NB4 (cell line): Measurements from ENCODE around the gene PALM.
A peak's percentile ranks its signal among the peaks of the same experiment; 100 is the strongest.

Source experiments
- DNase-seq: peaks from one replicate; pipeline ENCODE4 v3.0.0; 2010; ENCODE audit warnings: low read depth
- H3K4me3 ChIP-seq: one replicate; pipeline ENCODE4 v1.5.1; 2011; ENCODE audit warnings: mild to moderate bottlenecking, low read depth, low read length, moderate library complexity
- MAX ChIP-seq: IDR thresholded peaks from 2 replicates; pipeline ENCODE4 v1.6.1; 2011; ENCODE audit warnings: low read depth, low read length
- MYC ChIP-seq: IDR thresholded peaks from 2 replicates; pipeline ENCODE4 v1.6.1; 2011; ENCODE audit warnings: low read depth, low read length
- POLR2A ChIP-seq: IDR thresholded peaks from 2 replicates; pipeline ENCODE4 v1.6.1; 2011; ENCODE audit warnings: mild to moderate bottlenecking; ENCODE audit not compliant: insufficient read length; ENCODE audit errors: extremely low read depth
- TF ChIP-seq, protein P1 (sequence below): IDR thresholded peaks from one replicate; pipeline ENCODE4 v1.5.1; 2012; ENCODE audit warnings: low read depth, low read length

The PALM gene

GRCh38 chr19:722553-723101 is 13.9 kb downstream of the PALM start:
- H3K4me3 ChIP-seq: no peak overlapping the region
- TF ChIP-seq MAX (no peak), POLR2A (no peak), MYC (no peak)
- TF ChIP-seq, protein P1, sequence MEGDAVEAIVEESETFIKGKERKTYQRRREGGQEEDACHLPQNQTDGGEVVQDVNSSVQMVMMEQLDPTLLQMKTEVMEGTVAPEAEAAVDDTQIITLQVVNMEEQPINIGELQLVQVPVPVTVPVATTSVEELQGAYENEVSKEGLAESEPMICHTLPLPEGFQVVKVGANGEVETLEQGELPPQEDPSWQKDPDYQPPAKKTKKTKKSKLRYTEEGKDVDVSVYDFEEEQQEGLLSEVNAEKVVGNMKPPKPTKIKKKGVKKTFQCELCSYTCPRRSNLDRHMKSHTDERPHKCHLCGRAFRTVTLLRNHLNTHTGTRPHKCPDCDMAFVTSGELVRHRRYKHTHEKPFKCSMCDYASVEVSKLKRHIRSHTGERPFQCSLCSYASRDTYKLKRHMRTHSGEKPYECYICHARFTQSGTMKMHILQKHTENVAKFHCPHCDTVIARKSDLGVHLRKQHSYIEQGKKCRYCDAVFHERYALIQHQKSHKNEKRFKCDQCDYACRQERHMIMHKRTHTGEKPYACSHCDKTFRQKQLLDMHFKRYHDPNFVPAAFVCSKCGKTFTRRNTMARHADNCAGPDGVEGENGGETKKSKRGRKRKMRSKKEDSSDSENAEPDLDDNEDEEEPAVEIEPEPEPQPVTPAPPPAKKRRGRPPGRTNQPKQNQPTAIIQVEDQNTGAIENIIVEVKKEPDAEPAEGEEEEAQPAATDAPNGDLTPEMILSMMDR: no peak
- DNase-seq: peak; percentile 64

DNA sequence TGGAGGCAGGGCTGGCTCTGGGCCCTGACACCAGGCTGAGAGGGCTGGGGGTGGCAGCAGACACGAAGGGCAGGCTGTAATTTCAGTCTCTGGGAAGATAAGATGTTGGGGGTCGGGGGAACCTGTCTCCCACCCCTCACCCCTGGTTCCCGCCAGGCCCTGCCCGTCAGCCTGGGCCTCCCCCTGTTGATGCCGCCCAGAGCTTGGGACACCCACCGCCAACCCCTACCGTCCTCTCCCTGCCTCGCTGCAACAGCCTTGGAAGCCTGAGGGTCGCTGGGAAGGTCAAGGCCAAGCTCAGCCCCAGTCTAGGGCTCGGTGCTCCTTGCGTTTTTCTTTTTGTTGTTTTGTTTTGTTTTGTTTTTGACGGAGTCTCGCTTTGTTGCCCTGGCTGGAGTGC is 14.5 kb downstream of the PALM start:
- no peak overlapping the region for H3K4me3 ChIP-seq
- no peak for DNase-seq
- no peak for TF ChIP-seq MAX
- TF ChIP-seq MYC: no peak
- no peak for TF ChIP-seq POLR2A
- TF ChIP-seq, protein P1: no peak

DNA sequence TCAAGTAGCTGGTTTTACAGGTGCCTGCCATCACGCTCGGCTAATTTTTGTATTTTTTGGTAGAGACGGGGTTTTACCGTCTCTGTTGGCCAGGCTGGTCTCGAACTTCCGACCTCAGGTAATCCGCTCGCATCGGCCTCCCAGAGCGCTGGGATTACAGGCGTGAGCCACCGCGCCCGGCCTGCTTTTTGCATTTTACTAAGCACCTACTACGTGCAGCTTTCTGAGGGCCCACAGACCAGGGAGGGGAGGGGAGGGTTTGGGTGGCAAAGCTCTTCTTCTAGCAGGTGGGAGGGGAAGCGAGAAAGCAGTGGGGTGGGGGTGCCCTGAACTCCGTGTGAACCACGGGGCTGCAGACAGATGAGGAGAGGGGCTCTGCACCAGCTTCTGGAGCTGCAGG is 15.0 kb downstream of the PALM start:
- no peak overlapping the region for H3K4me3 ChIP-seq
- TF ChIP-seq MYC (no peak), POLR2A (no peak), MAX (no peak)
- TF ChIP-seq, protein P1: no peak
- DNase-seq: no peak

DNA sequence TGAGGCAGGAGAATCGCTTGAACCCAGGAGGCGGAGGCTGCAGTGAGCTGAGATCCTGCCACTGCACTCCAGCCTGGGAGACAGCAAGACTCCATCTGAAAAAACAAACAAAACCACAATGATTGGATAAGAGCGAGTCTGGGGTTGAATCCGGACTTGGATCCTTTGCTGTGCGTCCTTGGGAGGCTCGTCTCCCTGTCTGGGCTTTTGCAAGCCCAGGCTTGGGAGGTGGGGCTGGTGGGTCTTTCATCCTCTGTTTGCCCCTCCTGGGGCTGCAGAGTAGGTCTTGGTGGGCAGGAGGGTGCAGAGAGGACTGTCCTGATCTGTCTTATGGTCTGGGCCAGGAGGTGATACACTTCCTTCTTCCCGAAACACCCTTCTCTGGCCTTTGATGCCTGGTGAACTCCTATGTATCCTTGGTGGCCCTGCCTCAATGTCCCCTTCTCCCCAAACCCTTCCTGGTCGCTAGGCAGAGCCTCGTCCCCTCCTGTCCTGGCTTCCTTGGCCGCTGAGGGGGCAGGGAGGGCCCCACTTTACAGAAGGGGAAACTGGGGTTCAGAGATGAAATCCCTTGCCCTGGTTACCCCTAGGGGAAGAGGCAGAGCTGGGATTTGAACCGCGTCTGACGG is 16.8 kb downstream of the PALM start:
- DNase-seq: no peak
- no peak overlapping the region for H3K4me3 ChIP-seq
- TF ChIP-seq MYC: no peak
- TF ChIP-seq POLR2A: no peak
- no peak for TF ChIP-seq MAX
- TF ChIP-seq, protein P1: no peak

DNA sequence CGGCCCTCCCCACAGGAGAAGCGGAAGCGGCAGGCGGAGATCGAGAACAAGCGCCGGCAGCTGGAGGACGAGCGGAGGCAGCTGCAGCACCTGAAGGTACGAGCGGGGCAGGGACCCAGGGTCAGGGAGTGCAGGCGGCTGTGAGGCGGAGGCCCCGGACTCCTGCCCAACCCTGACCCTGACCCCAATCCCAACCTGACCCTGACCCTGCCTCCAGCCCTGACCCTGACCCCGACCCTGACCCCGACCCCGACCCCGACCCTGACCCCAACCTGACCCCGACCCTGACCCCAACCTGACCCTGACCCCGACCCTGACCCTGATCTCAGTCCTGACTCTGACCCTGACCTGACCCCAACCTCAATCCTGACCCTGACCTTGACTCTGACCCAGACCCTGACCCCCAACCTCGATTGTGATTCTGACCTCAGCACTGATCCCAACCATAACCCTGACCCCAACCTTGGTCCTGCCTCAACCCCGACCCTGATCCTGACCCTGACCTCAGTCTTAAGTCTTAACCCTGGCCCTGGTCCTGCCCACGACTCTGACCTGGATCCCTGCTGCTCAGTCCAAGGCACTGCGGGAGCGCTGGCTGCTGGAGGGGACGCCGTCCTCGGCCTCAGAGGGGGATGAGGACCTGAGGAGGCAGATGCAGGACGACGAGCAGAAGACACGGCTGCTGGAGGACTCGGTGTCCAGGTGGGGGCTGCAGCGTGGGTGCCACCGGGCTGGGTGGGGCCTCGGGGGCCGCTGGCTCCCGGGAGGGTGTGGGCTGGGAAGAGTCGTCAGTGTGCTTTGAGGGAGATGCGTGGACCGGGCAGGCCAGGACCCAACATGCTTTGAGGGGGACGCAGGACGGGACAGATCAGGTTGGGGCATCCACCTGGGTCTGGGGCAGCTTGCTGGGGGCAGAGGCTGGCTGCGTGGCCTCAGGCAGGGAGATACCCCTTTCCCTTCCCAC is 18.5 kb downstream of the PALM start:
- no peak for DNase-seq
- TF ChIP-seq MAX: no peak
- TF ChIP-seq MYC: no peak
- TF ChIP-seq, protein P1: no peak
- TF ChIP-seq POLR2A: no peak
- H3K4me3 ChIP-seq: no peak overlapping the region
